Transverse colon (tissue), 4 donors: ENCODE results near the gene CCBE1. TPM values are rescaled to one million over a fixed set of nuclear protein-coding genes. Genes with fewer than 3 reads are reported as not detected.
A peak's percentile ranks its signal among the peaks of the same experiment; 100 is the strongest.

Source experiments
- DNase-seq: peaks from one replicate; pipeline ENCODE4 v3.0.0-alpha.2; 2019
- H3K27ac ChIP-seq, 4 donors: fragments of 200-600 bp; sonication (generic); 2 replicates each; pipeline ENCODE4 v1.5.1; 2016 to 2018; ENCODE audit warnings: inconsistent platforms in 4 of 4
- H3K27me3 ChIP-seq: fragments of 200-600 bp; sonication (generic); 2 replicates; pipeline ENCODE4 v1.5.1; 2017; ENCODE audit warnings: inconsistent platforms
- H3K36me3 ChIP-seq, 4 donors: fragments of 200-600 bp; sonication (generic); 2 replicates each; pipeline ENCODE4 v1.5.1; 2017 to 2019; ENCODE audit warnings: inconsistent platforms in 4 of 4
- H3K4me1 ChIP-seq, 4 donors: fragments of 200-600 bp; sonication (generic); 2 replicates each; pipeline ENCODE4 v1.5.1; 2017 to 2020; ENCODE audit warnings: inconsistent platforms in 4 of 4
- H3K4me3 ChIP-seq, 4 donors: fragments of 200-600 bp; sonication (generic); 1 replicate in 1 of 4; 2 replicates in 3 of 4; pipeline versions ENCODE4 v1.5.1 to v1.6.1; 2017 to 2019; ENCODE audit warnings: inconsistent platforms in 4 of 4
- H3K9me3 ChIP-seq, 2 donors: fragments of 200-600 bp; sonication (generic); 2 replicates each; pipeline ENCODE4 v1.5.1; 2017 to 2019; ENCODE audit warnings: inconsistent platforms in 2 of 2
- CTCF ChIP-seq, 5 experiments: fragments of 200-600 bp in 3 of 5; fragments of 450-650 bp in 2 of 5; sonication (generic) in 3 of 5; IDR thresholded peaks; 1 replicate in 2 of 5; 2 replicates in 3 of 5; pipeline ENCODE4 v1.5.1; 2016 to 2017; ENCODE audit warnings: antibody characterized with exemption in 5 of 5, inconsistent platforms in 3 of 5, mild to moderate bottlenecking in 2 of 5, moderate library complexity in 1 of 5
- EP300 ChIP-seq: sonication (generic); formaldehyde crosslinking; IDR thresholded peaks from one replicate; pipeline ENCODE4 v1.6.1; 2017; ENCODE audit warnings: antibody characterized with exemption, low read depth
- POLR2A ChIP-seq: fragments of 450-650 bp; IDR thresholded peaks from one replicate; pipeline ENCODE4 v1.6.1; 2016; ENCODE audit warnings: antibody characterized with exemption, mild to moderate bottlenecking, moderate library complexity
- POLR2AphosphoS5 ChIP-seq, 3 donors: sonication (generic); formaldehyde crosslinking; IDR thresholded peaks; one replicate each; pipeline ENCODE4 v1.6.1; 2016; ENCODE audit warnings: antibody characterized with exemption in 3 of 3
- WGBS, 2 donors: methylation state at CpG; one replicate each; pipeline ENCODE4 v1.1.5; 2018; ENCODE audit warnings: low coverage in 1 of 2; 5-methylcytosine and 5-hydroxymethylcytosine counted together
- in situ Hi-C, 4 donors: fragments of 200-750 bp; cut with MboI; loops; one replicate each; pipeline versions ENCODE4 v1.15.0 to v1.15.1; 2017; ENCODE audit warnings: low sequenced_read_pairs in 3 of 4, low pct_ligation_motif_present in 1 of 4, low pct_unique_long_range_greater_than_20kb in 1 of 4
- intact Hi-C: fragments of 100-400 bp; cut with DNase I; formaldehyde crosslinking; loops from one replicate; pipeline ENCODE4 v1.15.1; 2023; ENCODE audit warnings: low total_unique reads
- total RNA-seq, 4 donors: library from RNA; depleted of rRNA; stranded (reverse); fragments of >200 nt; gene quantifications; one replicate each; pipeline ENCODE4 v1.1.0, GENCODE V29; 2016

CCBE1 gene
- total RNA-seq, 4 donors from 2014 or later = 6.1 to 43.0 (median 15.7) TPM

GRCh38 chr18:59624369-59624765 is 72.9 kb downstream of the CCBE1 start:
- DNase-seq = no peak
- no peaks in the 10 kb centered on the region for H3K9me3 ChIP-seq
- H3K36me3 ChIP-seq = no peaks in the 10 kb centered on the region
- peak overlapping the region in 1 of 4 donors; percentile 69 for H3K27ac ChIP-seq
- no peaks in the 10 kb centered on the region for H3K27me3 ChIP-seq
- H3K4me1 ChIP-seq = peaks cover 0 to 17% (median 4%) of the 10 kb centered on the region in 4 donors
- in situ Hi-C loops (no loop called here), intact Hi-C loops (no loop called here)
- TF ChIP-seq EP300 (no peak), CTCF (IDR thresholded peaks at IDR 0.05) (no peak), POLR2A (no peak), POLR2AphosphoS5 (IDR thresholded peaks at IDR 0.05) (no peak)
- 71 to 85% methylated on average over 2 of the region's 2 CpGs for WGBS, 2 donors
- H3K4me3 ChIP-seq = no peak overlapping the region

DNA sequence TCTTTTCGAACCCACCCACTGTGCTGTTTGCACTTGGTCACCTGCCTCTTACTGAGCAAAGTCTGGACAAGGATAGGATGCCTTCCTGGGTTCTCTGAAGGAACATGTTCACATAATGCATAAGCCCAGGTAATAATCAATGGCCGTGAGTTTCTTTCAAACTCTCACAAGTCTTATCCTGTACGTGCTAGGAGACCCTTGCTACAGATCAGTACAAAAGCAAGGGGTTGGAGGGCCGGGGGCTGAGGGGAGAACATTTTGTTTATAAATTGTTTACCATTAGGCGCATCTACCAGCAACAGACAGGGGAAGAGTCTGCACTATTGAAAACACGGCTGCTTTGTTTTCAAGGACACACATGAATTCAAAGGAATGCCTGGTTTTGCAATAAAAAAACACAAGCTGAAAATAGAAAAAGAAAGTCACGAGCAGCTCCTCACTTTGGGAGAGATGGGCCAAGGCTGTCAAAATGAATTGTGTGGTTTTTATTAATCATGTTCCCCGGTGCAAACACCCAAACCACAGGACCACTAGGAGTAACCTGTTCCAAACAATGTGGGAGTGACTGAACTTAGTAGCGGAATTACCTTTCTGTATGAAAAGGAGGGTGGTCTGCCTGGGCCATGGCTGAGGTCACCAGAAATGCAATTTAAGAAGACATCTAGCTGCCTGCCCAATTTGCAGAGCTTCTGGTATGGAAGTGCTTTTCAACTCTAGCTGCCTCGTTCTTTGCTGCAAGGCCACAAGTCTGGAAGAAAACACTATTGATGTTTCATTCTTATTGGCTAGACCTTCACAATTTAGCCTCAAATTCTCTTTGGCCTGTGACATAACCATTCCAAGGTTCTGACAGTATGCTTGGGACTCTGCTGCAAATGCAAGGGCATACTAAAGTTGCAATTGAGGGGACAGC is 73.5 kb downstream of the CCBE1 start:
- H3K27me3 ChIP-seq = no peaks in the 10 kb centered on the region
- peaks cover 0 to 17% (median 4%) of the 10 kb centered on the region in 4 donors for H3K4me1 ChIP-seq
- H3K36me3 ChIP-seq = no peaks in the 10 kb centered on the region
- WGBS, 2 donors = 35 to 47% methylated on average over 7 to 10 of the region's 10 CpGs
- no peaks in the 10 kb centered on the region for H3K9me3 ChIP-seq
- peak overlapping the region in 3 of 4 donors; percentile 10 to 69 (median 34) for H3K27ac ChIP-seq
- TF ChIP-seq POLR2AphosphoS5 (IDR thresholded peaks at IDR 0.05) (no peak), EP300 (no peak)
- H3K4me3 ChIP-seq = no peak overlapping the region
- in situ Hi-C loops = no loop called here
- intact Hi-C loops = no loop called here
- DNase-seq = no peak

DNA sequence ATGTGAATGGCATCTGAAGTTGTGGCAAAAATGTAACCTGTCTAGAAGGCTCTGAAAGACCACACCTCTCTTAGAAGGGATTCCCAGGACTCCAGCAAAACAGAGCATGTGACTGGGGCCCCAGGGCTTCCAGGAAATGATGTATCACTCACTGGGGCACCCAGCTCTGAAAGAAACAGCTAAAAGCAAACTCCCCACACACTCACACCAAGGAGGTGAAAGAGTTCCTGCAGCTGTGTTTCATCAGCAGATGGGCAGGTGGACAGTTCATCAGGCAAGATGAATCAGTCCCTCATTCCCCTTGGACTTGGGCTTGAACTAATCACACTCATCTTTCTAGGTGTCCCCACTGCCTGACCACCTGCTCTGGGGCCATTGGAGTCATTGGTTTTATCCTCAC is 76.2 kb downstream of the CCBE1 start:
- no peak overlapping the region for H3K27ac ChIP-seq
- no peaks in the 10 kb centered on the region for H3K36me3 ChIP-seq
- intact Hi-C loops = no loop called here
- no peak overlapping the region for H3K4me3 ChIP-seq
- in situ Hi-C loops = no loop called here
- DNase-seq = no peak
- no peak for TF ChIP-seq CTCF (IDR thresholded peaks at IDR 0.05)
- no peak for TF ChIP-seq POLR2A
- no peak for TF ChIP-seq EP300
- no peak for TF ChIP-seq POLR2AphosphoS5 (IDR thresholded peaks at IDR 0.05)
- H3K4me1 ChIP-seq = peaks cover 0 to 17% (median 4%) of the 10 kb centered on the region in 4 donors
- no peaks in the 10 kb centered on the region for H3K27me3 ChIP-seq
- H3K9me3 ChIP-seq = no peaks in the 10 kb centered on the region

DNA sequence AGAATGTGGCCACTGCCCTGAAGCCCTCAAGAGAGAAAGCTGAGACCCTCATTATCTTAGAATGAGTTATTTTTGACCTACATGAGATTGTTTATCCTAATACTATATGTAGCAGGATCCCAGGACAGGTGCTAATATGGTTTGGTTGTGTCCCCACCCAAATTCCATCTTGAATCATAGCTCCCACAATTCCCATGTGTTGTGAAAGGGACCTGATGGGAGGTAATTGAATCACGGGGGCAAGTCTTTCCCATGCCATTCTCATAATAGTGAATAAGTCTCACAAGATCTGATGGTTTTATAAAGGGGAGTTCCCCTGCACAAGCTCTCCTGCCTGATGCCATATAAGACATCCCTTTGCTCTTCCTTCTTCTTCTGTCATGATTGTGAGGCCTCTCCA is 76.8 kb downstream of the CCBE1 start:
- intact Hi-C loops = no loop called here
- Histone ChIP-seq H3K4me3 (no peak overlapping the region), H3K9me3 (no peaks in the 10 kb centered on the region), H3K36me3 (no peaks in the 10 kb centered on the region), H3K27ac (no peak overlapping the region), H3K4me1 (peaks cover 0 to 17% (median 4%) of the 10 kb centered on the region in 4 donors), H3K27me3 (no peaks in the 10 kb centered on the region)
- WGBS, 2 donors = 72% methylated on average over 1 of the region's 1 CpG; no CpG with 5 or more reads in 1 of the 2 donors
- TF ChIP-seq POLR2AphosphoS5 (IDR thresholded peaks at IDR 0.05) = no peak
- TF ChIP-seq EP300 = no peak
- no peak for TF ChIP-seq POLR2A
- in situ Hi-C loops = no loop called here
- no peak for DNase-seq

GRCh38 chr18:59619816-59620215 is 77.4 kb downstream of the CCBE1 start:
- Histone ChIP-seq H3K9me3 (no peaks in the 10 kb centered on the region), H3K4me1 (peaks cover 0 to 16% (median 4%) of the 10 kb centered on the region in 4 donors), H3K4me3 (no peak overlapping the region), H3K27ac (no peak overlapping the region), H3K27me3 (no peaks in the 10 kb centered on the region), H3K36me3 (no peaks in the 10 kb centered on the region)
- DNase-seq = no peak
- intact Hi-C loops (no loop called here), in situ Hi-C loops (no loop called here)
- 57% methylated on average over 3 of the region's 3 CpGs for WGBS, 2 donors
- TF ChIP-seq POLR2AphosphoS5 (IDR thresholded peaks at IDR 0.05) (no peak), CTCF (IDR thresholded peaks at IDR 0.05) (no peak), POLR2A (no peak), EP300 (no peak)
